ENCODE results near the gene SVOPL.

DNA sequence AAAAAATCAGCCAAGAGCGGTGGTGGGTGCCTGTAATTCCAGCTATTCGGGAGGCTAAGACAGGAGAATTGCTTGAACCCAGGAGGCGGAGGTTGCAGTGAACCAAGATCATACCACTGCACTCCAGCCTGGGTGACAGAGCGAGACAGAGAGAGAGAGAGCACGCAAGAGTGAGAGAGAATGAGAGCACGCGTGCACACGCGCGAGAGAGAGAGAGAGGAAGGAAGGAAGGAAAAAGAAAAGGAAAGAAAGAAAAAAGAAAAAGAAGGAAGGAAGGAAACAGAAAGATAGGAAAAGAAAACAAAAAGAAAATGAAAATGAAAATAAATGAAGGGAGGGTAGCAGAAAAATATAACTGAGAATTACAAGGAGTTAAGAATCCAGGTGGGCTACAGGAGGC lies 82.7 kb downstream of the SVOPL start:
- TF ChIP-seq, protein P1, sequence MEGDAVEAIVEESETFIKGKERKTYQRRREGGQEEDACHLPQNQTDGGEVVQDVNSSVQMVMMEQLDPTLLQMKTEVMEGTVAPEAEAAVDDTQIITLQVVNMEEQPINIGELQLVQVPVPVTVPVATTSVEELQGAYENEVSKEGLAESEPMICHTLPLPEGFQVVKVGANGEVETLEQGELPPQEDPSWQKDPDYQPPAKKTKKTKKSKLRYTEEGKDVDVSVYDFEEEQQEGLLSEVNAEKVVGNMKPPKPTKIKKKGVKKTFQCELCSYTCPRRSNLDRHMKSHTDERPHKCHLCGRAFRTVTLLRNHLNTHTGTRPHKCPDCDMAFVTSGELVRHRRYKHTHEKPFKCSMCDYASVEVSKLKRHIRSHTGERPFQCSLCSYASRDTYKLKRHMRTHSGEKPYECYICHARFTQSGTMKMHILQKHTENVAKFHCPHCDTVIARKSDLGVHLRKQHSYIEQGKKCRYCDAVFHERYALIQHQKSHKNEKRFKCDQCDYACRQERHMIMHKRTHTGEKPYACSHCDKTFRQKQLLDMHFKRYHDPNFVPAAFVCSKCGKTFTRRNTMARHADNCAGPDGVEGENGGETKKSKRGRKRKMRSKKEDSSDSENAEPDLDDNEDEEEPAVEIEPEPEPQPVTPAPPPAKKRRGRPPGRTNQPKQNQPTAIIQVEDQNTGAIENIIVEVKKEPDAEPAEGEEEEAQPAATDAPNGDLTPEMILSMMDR (IDR thresholded peaks at IDR 0.05): no peak
- no peak for TF ChIP-seq POLR2AphosphoS5 (IDR thresholded peaks at IDR 0.05; ENCODE audit: insufficient read depth in 1 of 2, low read depth in 1 of 2)
